ENCODE results near the gene ZNF584. TPM values are rescaled to one million over a fixed set of nuclear protein-coding genes. Genes with fewer than 3 reads are reported as not detected.

The ZNF584 gene
- total RNA-seq, 1 donor from 2014 or later, result 17.9 TPM

DNA sequence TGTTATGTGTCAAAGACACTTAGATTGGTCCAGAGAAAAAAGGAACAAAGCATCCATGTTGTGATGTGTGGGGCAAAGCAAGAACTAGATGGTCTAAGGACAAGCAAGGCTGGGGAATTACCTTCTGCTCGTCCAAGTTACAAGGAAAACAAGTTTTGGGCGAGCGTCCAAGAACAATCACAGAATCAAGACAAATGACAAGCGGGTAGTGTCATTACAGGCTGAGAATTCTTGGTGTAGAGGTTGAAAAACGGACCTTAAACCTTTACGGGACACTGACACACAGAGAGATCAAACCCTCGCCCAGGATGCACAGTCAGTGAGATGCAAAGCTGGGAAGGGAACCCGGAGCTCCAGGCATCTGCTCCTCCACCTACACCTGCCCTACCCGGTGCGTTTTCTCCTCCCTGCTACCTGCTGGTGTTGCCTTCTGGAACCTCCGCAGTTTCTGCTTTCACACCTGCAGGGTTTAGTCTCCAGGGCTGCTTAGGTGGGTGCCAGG is 42.5 kb downstream of the ZNF584 start:
- H3K27me3 ChIP-seq, result no peaks in the 10 kb centered on the region
- H3K36me3 ChIP-seq, result peaks cover 6 to 20% of the 10 kb centered on the region in 2 donors
- no peak overlapping the region for H3K27ac ChIP-seq
- no peaks in the 10 kb centered on the region for H3K9me3 ChIP-seq
- TF ChIP-seq, protein P1, sequence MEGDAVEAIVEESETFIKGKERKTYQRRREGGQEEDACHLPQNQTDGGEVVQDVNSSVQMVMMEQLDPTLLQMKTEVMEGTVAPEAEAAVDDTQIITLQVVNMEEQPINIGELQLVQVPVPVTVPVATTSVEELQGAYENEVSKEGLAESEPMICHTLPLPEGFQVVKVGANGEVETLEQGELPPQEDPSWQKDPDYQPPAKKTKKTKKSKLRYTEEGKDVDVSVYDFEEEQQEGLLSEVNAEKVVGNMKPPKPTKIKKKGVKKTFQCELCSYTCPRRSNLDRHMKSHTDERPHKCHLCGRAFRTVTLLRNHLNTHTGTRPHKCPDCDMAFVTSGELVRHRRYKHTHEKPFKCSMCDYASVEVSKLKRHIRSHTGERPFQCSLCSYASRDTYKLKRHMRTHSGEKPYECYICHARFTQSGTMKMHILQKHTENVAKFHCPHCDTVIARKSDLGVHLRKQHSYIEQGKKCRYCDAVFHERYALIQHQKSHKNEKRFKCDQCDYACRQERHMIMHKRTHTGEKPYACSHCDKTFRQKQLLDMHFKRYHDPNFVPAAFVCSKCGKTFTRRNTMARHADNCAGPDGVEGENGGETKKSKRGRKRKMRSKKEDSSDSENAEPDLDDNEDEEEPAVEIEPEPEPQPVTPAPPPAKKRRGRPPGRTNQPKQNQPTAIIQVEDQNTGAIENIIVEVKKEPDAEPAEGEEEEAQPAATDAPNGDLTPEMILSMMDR (IDR thresholded peaks at IDR 0.05), result no peak
- peak overlapping the region; percentile 68 to 82 for H3K4me3 ChIP-seq
- no peak for DNase-seq (ENCODE audit: low spot score in 2 of 2)
- intact Hi-C loops (cut with DNase I), result loop anchor here (1.0 to 2.0 kb wide), 4 partner anchors 11 to 64 kb away; partner anchors contain the start of genes RPS5 and ZNF132
- H3K4me1 ChIP-seq, result no peaks in the 10 kb centered on the region

- H3K36me3 ChIP-seq, result peaks cover 10 to 26% of the 10 kb centered on the region in 2 donors
- DNase-seq (ENCODE audit: low spot score in 2 of 2), result peak; percentile 89 to 98
- intact Hi-C loops (cut with DNase I), result loop anchor here (1.0 to 2.0 kb wide), 4 partner anchors 11 to 65 kb away; partner anchors contain the start of genes RPS5 and ZNF132
- peak within 1 kb of the TSS; percentile 35 to 54 for H3K27ac ChIP-seq
- peak within 1 kb of the TSS; percentile 68 to 82 for H3K4me3 ChIP-seq
- TF ChIP-seq, protein P1 (IDR thresholded peaks at IDR 0.05), result no peak
- H3K4me1 ChIP-seq, result no peaks in the 10 kb centered on the region
- H3K9me3 ChIP-seq, result no peaks in the 10 kb centered on the region
- H3K27me3 ChIP-seq, result no peaks in the 10 kb centered on the region
Measured at GRCh38 chr19:58451358-58452101, 43.1 kb downstream of the ZNF584 start, which contains the start of gene ZNF324B. Gene ZNF324B, plus strand, starts transcription at chr19:58451622. Its CDS starts 2,080 bp downstream, at chr19:58453702.

GRCh38 chr19:58453743-58454142 is 45.3 kb downstream of the ZNF584 start:
- intact Hi-C loops (cut with DNase I), result no loop called here
- DNase-seq (ENCODE audit: low spot score in 2 of 2), result no peak
- H3K27me3 ChIP-seq, result no peaks in the 10 kb centered on the region
- no peaks in the 10 kb centered on the region for H3K4me1 ChIP-seq
- H3K27ac ChIP-seq, result no peak overlapping the region
- H3K4me3 ChIP-seq, result no peak overlapping the region
- no peaks in the 10 kb centered on the region for H3K9me3 ChIP-seq
- TF ChIP-seq, protein P1 (IDR thresholded peaks at IDR 0.05), result no peak
- peaks cover 10 to 37% of the 10 kb centered on the region in 2 donors for H3K36me3 ChIP-seq

- DNase-seq (ENCODE audit: low spot score in 2 of 2), result no peak
- H3K4me1 ChIP-seq, result no peaks in the 10 kb centered on the region
- no peaks in the 10 kb centered on the region for H3K27me3 ChIP-seq
- H3K36me3 ChIP-seq, result peaks cover 10 to 37% of the 10 kb centered on the region in 2 donors
- no peak overlapping the region for H3K4me3 ChIP-seq
- TF ChIP-seq, protein P1 (IDR thresholded peaks at IDR 0.05), result no peak
- no peak overlapping the region for H3K27ac ChIP-seq
- intact Hi-C loops (cut with DNase I), result no loop called here
- no peaks in the 10 kb centered on the region for H3K9me3 ChIP-seq
Measured at GRCh38 chr19:58455306-58455705, 46.9 kb downstream of the ZNF584 start.

GRCh38 chr19:58456111-58456510 is 47.7 kb downstream of the ZNF584 start:
- H3K36me3 ChIP-seq, result peaks cover 10 to 37% of the 10 kb centered on the region in 2 donors
- H3K27me3 ChIP-seq, result no peaks in the 10 kb centered on the region
- TF ChIP-seq, protein P1 (IDR thresholded peaks at IDR 0.05), result no peak
- H3K27ac ChIP-seq, result no peak overlapping the region
- H3K4me1 ChIP-seq, result no peaks in the 10 kb centered on the region
- no peaks in the 10 kb centered on the region for H3K9me3 ChIP-seq
- intact Hi-C loops (cut with DNase I), result no loop called here
- no peak for DNase-seq (ENCODE audit: low spot score in 2 of 2)
- no peak overlapping the region for H3K4me3 ChIP-seq
